WERI-Rb-1 (cell line): ENCODE measurements around the gene TEKT5.

Experiments used
- DNase-seq: peaks from one replicate; pipeline ENCODE4 v3.0.0-alpha.2; 2020
- H3K27ac ChIP-seq: fragments of 250-450 bp; sonication (Bioruptor Pico); 2 replicates; pipeline ENCODE4 v1.5.1; 2020; ENCODE audit warnings: mild to moderate bottlenecking, moderate library complexity
- H3K27me3 ChIP-seq: fragments of 250-450 bp; sonication (Bioruptor Pico); 2 replicates; pipeline ENCODE4 v1.5.1; 2021; ENCODE audit warnings: mild to moderate bottlenecking, low read depth, moderate library complexity; ENCODE audit not compliant: insufficient read depth, severe bottlenecking
- H3K36me3 ChIP-seq: fragments of 250-450 bp; sonication (Bioruptor Pico); 2 replicates; pipeline ENCODE4 v1.5.1; 2020; ENCODE audit warnings: mild to moderate bottlenecking, moderate library complexity
- H3K4me3 ChIP-seq: 2 replicates; pipeline ENCODE4 v1.5.1; 2011; ENCODE audit warnings: low read depth, mild to moderate bottlenecking, control low read depth, low read length
- H3K9me3 ChIP-seq: fragments of 250-450 bp; sonication (Bioruptor Pico); 2 replicates; pipeline ENCODE4 v1.5.1; 2021; ENCODE audit warnings: mild to moderate bottlenecking, moderate library complexity; ENCODE audit not compliant: severe bottlenecking
- CTCF ChIP-seq: IDR thresholded peaks from 2 replicates; pipeline ENCODE4 v1.5.1; 2011; ENCODE audit warnings: low read depth, mild to moderate bottlenecking, control low read depth, inconsistent platforms, low read length

The TEKT5 gene

GRCh38 chr16:10661737-10662136 is 33.0 kb downstream of the TEKT5 start:
- Histone ChIP-seq H3K36me3 (no peaks in the 10 kb centered on the region), H3K9me3 (no peaks in the 10 kb centered on the region), H3K27ac (no peak overlapping the region), H3K4me3 (no peak overlapping the region), H3K27me3 (no peaks in the 10 kb centered on the region)
- no peak for DNase-seq
- no peak for TF ChIP-seq CTCF

- no peaks in the 10 kb centered on the region for H3K9me3 ChIP-seq
- H3K36me3 ChIP-seq, result no peaks in the 10 kb centered on the region
- H3K4me3 ChIP-seq, result no peak overlapping the region
- no peak overlapping the region for H3K27ac ChIP-seq
- no peak for DNase-seq
- no peak for TF ChIP-seq CTCF
- no peaks in the 10 kb centered on the region for H3K27me3 ChIP-seq
These were observed 33.6 kb downstream of the TEKT5 start for GRCh38 chr16:10660950-10661635.

- Histone ChIP-seq H3K9me3 (no peaks in the 10 kb centered on the region), H3K36me3 (no peaks in the 10 kb centered on the region), H3K27ac (no peak overlapping the region), H3K27me3 (no peaks in the 10 kb centered on the region), H3K4me3 (no peak overlapping the region)
- DNase-seq, result no peak
- TF ChIP-seq CTCF, result no peak
These were observed 35.8 kb downstream of the TEKT5 start for GRCh38 chr16:10658943-10659342.

- H3K27me3 ChIP-seq, result no peaks in the 10 kb centered on the region
- H3K36me3 ChIP-seq, result no peaks in the 10 kb centered on the region
- H3K27ac ChIP-seq, result no peak overlapping the region
- no peak for DNase-seq
- H3K4me3 ChIP-seq, result no peak overlapping the region
- TF ChIP-seq CTCF, result no peak
- H3K9me3 ChIP-seq, result no peaks in the 10 kb centered on the region
These were observed 36.8 kb downstream of the TEKT5 start for GRCh38 chr16:10657925-10658324.

GRCh38 chr16:10656618-10657017 is 38.1 kb downstream of the TEKT5 start:
- Histone ChIP-seq H3K9me3 (no peaks in the 10 kb centered on the region), H3K4me3 (no peak overlapping the region), H3K27ac (no peak overlapping the region), H3K27me3 (no peaks in the 10 kb centered on the region), H3K36me3 (no peaks in the 10 kb centered on the region)
- no peak for TF ChIP-seq CTCF
- DNase-seq, result no peak

- H3K27ac ChIP-seq, result no peak overlapping the region
- DNase-seq, result no peak
- H3K27me3 ChIP-seq, result no peaks in the 10 kb centered on the region
- no peak for TF ChIP-seq CTCF
- H3K36me3 ChIP-seq, result no peaks in the 10 kb centered on the region
- no peaks in the 10 kb centered on the region for H3K9me3 ChIP-seq
- H3K4me3 ChIP-seq, result no peak overlapping the region
These were observed 39.2 kb downstream of the TEKT5 start for GRCh38 chr16:10655415-10655977.
